H9 (cell line): ENCODE data around the gene YIPF2. TPM values are rescaled to one million over a fixed set of nuclear protein-coding genes. Genes with fewer than 3 reads are reported as not detected.

ENCODE experiments used
- DNase-seq: peaks from one replicate; pipeline ENCODE4 v3.0.0-alpha.2; 2017
- H2AFZ ChIP-seq: one replicate; pipeline ENCODE4 v1.6.1; 2013; ENCODE audit warnings: mild to moderate bottlenecking, low read length, control low read depth, moderate library complexity
- H2AK5ac ChIP-seq: 2 replicates; pipeline ENCODE4 v1.6.1; 2013; ENCODE audit warnings: low read length, control low read depth, mixed read lengths; ENCODE audit not compliant: insufficient read length
- H2BK120ac ChIP-seq: one replicate; pipeline ENCODE4 v1.6.1; 2013; ENCODE audit warnings: low read depth, mild to moderate bottlenecking, low read length, control low read depth, inconsistent platforms; ENCODE audit not compliant: poor library complexity, severe bottlenecking
- H2BK12ac ChIP-seq: 2 replicates; pipeline ENCODE4 v1.6.1; 2013; ENCODE audit warnings: low read length, control low read depth, mixed read lengths, low read depth; ENCODE audit not compliant: insufficient read length
- H2BK15ac ChIP-seq: 2 replicates; pipeline ENCODE4 v1.6.1; 2013; ENCODE audit warnings: low read depth, low read length, control low read depth
- H2BK20ac ChIP-seq: one replicate; pipeline ENCODE4 v1.6.1; 2013; ENCODE audit warnings: low read depth, mild to moderate bottlenecking, low read length, control low read depth, inconsistent platforms; ENCODE audit not compliant: poor library complexity, severe bottlenecking
- H2BK5ac ChIP-seq: 2 replicates; pipeline ENCODE4 v1.6.1; 2013; ENCODE audit warnings: low read length, control low read depth, mixed read lengths; ENCODE audit not compliant: insufficient read length
- H3K14ac ChIP-seq: 2 replicates; pipeline ENCODE4 v1.6.1; 2013; ENCODE audit warnings: low read length, control low read depth; ENCODE audit not compliant: insufficient read depth
- H3K18ac ChIP-seq: 2 replicates; pipeline ENCODE4 v1.6.1; 2013; ENCODE audit warnings: low read depth, mild to moderate bottlenecking, mixed read lengths, low read length, control low read depth; ENCODE audit not compliant: insufficient read length
- H3K23ac ChIP-seq: 2 replicates; pipeline ENCODE4 v1.6.1; 2013; ENCODE audit warnings: low read length, control low read depth, mixed read lengths, low read depth; ENCODE audit not compliant: insufficient read length
- H3K23me2 ChIP-seq: 2 replicates; pipeline ENCODE4 v1.6.1; 2013; ENCODE audit warnings: low read depth, mild to moderate bottlenecking, mixed read lengths, low read length, control low read depth; ENCODE audit not compliant: insufficient read length, poor library complexity, severe bottlenecking
- H3K27ac ChIP-seq: 2 replicates; pipeline ENCODE4 v1.5.1; 2013; ENCODE audit warnings: low read length, control low read depth, mixed read lengths, low read depth; ENCODE audit not compliant: insufficient read length
- H3K27me3 ChIP-seq: 2 replicates; pipeline ENCODE4 v1.6.1; 2013; ENCODE audit warnings: low read length, control low read depth, inconsistent platforms; ENCODE audit not compliant: insufficient read depth
- H3K4ac ChIP-seq: 2 replicates; pipeline ENCODE4 v1.6.1; 2013; ENCODE audit warnings: low read depth, mild to moderate bottlenecking, control low read depth, inconsistent platforms, low read length, moderate library complexity
- H3K4me1 ChIP-seq: 2 replicates; pipeline ENCODE4 v1.6.1; 2013; ENCODE audit warnings: low read length, control low read depth, inconsistent platforms; ENCODE audit not compliant: insufficient read depth
- H3K4me2 ChIP-seq: 2 replicates; pipeline ENCODE4 v1.6.1; 2013; ENCODE audit warnings: low read length, control low read depth, mixed read lengths; ENCODE audit not compliant: insufficient read length, insufficient read depth
- H3K56ac ChIP-seq: 2 replicates; pipeline ENCODE4 v1.6.1; 2013; ENCODE audit warnings: low read depth, mild to moderate bottlenecking, mixed read lengths, low read length, control low read depth; ENCODE audit not compliant: insufficient read length
- H3K79me1 ChIP-seq: 2 replicates; pipeline ENCODE4 v1.6.1; 2013; ENCODE audit warnings: low read depth, mild to moderate bottlenecking, moderate library complexity, low read length, control low read depth, inconsistent platforms; ENCODE audit not compliant: insufficient read depth, poor library complexity, severe bottlenecking
- H3K79me2 ChIP-seq: 2 replicates; pipeline ENCODE4 v1.6.1; 2013; ENCODE audit warnings: low read length, control low read depth, inconsistent platforms; ENCODE audit not compliant: insufficient read depth
- H3K9ac ChIP-seq: 2 replicates; pipeline ENCODE4 v1.6.1; 2013; ENCODE audit warnings: low read length, control low read depth, mixed read lengths; ENCODE audit not compliant: insufficient read length; ENCODE audit errors: extremely low read depth
- H3K9me3 ChIP-seq: one replicate; pipeline ENCODE4 v1.6.1; 2013; ENCODE audit warnings: low read depth, low read length, inconsistent platforms; ENCODE audit not compliant: control insufficient read depth
- H3T11ph ChIP-seq: one replicate; pipeline ENCODE4 v1.6.1; 2013; ENCODE audit warnings: mild to moderate bottlenecking, low read length, control low read depth, inconsistent platforms
- H4K20me1 ChIP-seq: one replicate; pipeline ENCODE4 v1.6.1; 2013; ENCODE audit not compliant: control insufficient read depth, insufficient read length, insufficient read depth
- H4K5ac ChIP-seq: 2 replicates; pipeline ENCODE4 v1.6.1; 2013; ENCODE audit warnings: low read depth, mild to moderate bottlenecking, mixed read lengths, low read length, control low read depth; ENCODE audit not compliant: insufficient read length
- H4K8ac ChIP-seq: replicated peaks from 2 replicates; pipeline ENCODE4 v1.6.1; 2013; ENCODE audit warnings: low read length, control low read depth, mixed read lengths, low read depth; ENCODE audit not compliant: insufficient read length
- H4K91ac ChIP-seq: 2 replicates; pipeline ENCODE4 v1.6.1; 2013; ENCODE audit warnings: low read depth, mild to moderate bottlenecking, moderate library complexity, mixed read lengths, low read length, control low read depth; ENCODE audit not compliant: insufficient read length
- H3K27ac Mint-ChIP-seq, 3 experiments: 2 replicates in 2 of 3; 3 replicates in 1 of 3; pipeline ENCODE4 v1.8.0; 2020 to 2021; ENCODE audit warnings: mixed read lengths in 3 of 3, mild to moderate bottlenecking in 1 of 3, moderate library complexity in 1 of 3
- H3K27me3 Mint-ChIP-seq: 2 replicates; pipeline ENCODE4 v1.8.0; 2021; ENCODE audit warnings: low read depth, mild to moderate bottlenecking, moderate library complexity, mixed read lengths
- H3K36me3 Mint-ChIP-seq, 3 experiments: 2 replicates in 2 of 3; 3 replicates in 1 of 3; pipeline ENCODE4 v1.8.0; 2020 to 2021; ENCODE audit warnings: low read depth in 3 of 3, mixed read lengths in 3 of 3; ENCODE audit not compliant: insufficient read depth in 1 of 3
- H3K4me1 Mint-ChIP-seq, 2 experiments: 2 replicates each; pipeline ENCODE4 v1.8.0; 2020; ENCODE audit warnings: mixed read lengths in 2 of 2
- H3K4me3 Mint-ChIP-seq, 2 experiments: 2 replicates in 1 of 2; 3 replicates in 1 of 2; pipeline ENCODE4 v1.8.0; 2020 to 2021; ENCODE audit warnings: mild to moderate bottlenecking in 2 of 2, mixed read lengths in 2 of 2, moderate library complexity in 1 of 2
- H3K9me3 Mint-ChIP-seq, 2 experiments: 2 replicates in 1 of 2; 3 replicates in 1 of 2; pipeline ENCODE4 v1.8.0; 2020; ENCODE audit warnings: mild to moderate bottlenecking in 2 of 2, mixed read lengths in 2 of 2, moderate library complexity in 1 of 2
- WGBS: extraction: QIAGEN DNeasy Blood & Tissue Kit; methylation state at CpG from one replicate; pipeline ENCODE4 v1.1.7; 2013; ENCODE audit warnings: missing lambda C conversion rate, low lambda C conversion rate, mixed read lengths; ENCODE audit not compliant: insufficient read length; ENCODE audit errors: extremely low coverage; 5-methylcytosine and 5-hydroxymethylcytosine counted together
- total RNA-seq: library from RNA; stranded (reverse); gene quantifications from 2 replicates; pipeline ENCODE4 v1.2.1, GENCODE V29; 2021
- TF ChIP-seq, protein P1 (sequence below): fragments of 200-600 bp; sonication (generic); conservative IDR thresholded peaks from 3 replicates; pipeline ENCODE4 v1.8.0; 2021; ENCODE audit warnings: antibody characterized with exemption, mild to moderate bottlenecking

YIPF2 gene
- total RNA-seq, 1 experiment from 2014 or later, result 58.2 TPM

- Histone ChIP-seq H2BK5ac (no peak overlapping the region), H3K27me3 (no peaks in the 10 kb centered on the region), H3K9ac (no peak overlapping the region), H2AFZ (no peak overlapping the region), H3T11ph (no peak overlapping the region), H3K23me2 (no peaks in the 10 kb centered on the region), H2BK12ac (no peak overlapping the region), H2BK15ac (no peak overlapping the region), H2BK20ac (no peak overlapping the region), H3K4ac (no peak overlapping the region), H3K14ac (no peak overlapping the region), H4K5ac (no peak overlapping the region), H3K23ac (no peak overlapping the region), H3K18ac (no peak overlapping the region), H3K4me2 (no peak overlapping the region), H4K91ac (no peak overlapping the region), H2AK5ac (no peak overlapping the region), H3K79me2 (no peaks in the 10 kb centered on the region), H3K4me1 (no peaks in the 10 kb centered on the region), H3K9me3 (no peaks in the 10 kb centered on the region), H3K56ac (no peak overlapping the region), H4K20me1 (no peaks in the 10 kb centered on the region), H4K8ac (no peak overlapping the region), H3K27ac (no peak overlapping the region), H3K79me1 (no peaks in the 10 kb centered on the region), H2BK120ac (no peak overlapping the region)
- Mint-ChIP-seq H3K4me1 (peaks cover 3% of the 10 kb centered on the region in 2 experiments; a peak in 1 of 4 replicates), H3K27ac (no peak overlapping the region), H3K4me3 (no peak overlapping the region), H3K9me3 (no peaks in the 10 kb centered on the region), H3K36me3 (no peaks in the 10 kb centered on the region), H3K27me3 (no peaks in the 10 kb centered on the region)
- WGBS, result no CpG with 5 or more reads among the region's 6 CpGs
- DNase-seq, result no peak
- TF ChIP-seq, protein P1, sequence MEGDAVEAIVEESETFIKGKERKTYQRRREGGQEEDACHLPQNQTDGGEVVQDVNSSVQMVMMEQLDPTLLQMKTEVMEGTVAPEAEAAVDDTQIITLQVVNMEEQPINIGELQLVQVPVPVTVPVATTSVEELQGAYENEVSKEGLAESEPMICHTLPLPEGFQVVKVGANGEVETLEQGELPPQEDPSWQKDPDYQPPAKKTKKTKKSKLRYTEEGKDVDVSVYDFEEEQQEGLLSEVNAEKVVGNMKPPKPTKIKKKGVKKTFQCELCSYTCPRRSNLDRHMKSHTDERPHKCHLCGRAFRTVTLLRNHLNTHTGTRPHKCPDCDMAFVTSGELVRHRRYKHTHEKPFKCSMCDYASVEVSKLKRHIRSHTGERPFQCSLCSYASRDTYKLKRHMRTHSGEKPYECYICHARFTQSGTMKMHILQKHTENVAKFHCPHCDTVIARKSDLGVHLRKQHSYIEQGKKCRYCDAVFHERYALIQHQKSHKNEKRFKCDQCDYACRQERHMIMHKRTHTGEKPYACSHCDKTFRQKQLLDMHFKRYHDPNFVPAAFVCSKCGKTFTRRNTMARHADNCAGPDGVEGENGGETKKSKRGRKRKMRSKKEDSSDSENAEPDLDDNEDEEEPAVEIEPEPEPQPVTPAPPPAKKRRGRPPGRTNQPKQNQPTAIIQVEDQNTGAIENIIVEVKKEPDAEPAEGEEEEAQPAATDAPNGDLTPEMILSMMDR, result no peak
Observed at GRCh38 chr19:10946958-10947657, 18.7 kb upstream of the YIPF2 start.
